ENCODE measurements around the gene IQGAP3. TPM values are rescaled to one million over a fixed set of nuclear protein-coding genes. Genes with fewer than 3 reads are reported as not detected.

Gene IQGAP3
- total RNA-seq, 1 experiment from 2014 or later = 25.6 TPM

DNA sequence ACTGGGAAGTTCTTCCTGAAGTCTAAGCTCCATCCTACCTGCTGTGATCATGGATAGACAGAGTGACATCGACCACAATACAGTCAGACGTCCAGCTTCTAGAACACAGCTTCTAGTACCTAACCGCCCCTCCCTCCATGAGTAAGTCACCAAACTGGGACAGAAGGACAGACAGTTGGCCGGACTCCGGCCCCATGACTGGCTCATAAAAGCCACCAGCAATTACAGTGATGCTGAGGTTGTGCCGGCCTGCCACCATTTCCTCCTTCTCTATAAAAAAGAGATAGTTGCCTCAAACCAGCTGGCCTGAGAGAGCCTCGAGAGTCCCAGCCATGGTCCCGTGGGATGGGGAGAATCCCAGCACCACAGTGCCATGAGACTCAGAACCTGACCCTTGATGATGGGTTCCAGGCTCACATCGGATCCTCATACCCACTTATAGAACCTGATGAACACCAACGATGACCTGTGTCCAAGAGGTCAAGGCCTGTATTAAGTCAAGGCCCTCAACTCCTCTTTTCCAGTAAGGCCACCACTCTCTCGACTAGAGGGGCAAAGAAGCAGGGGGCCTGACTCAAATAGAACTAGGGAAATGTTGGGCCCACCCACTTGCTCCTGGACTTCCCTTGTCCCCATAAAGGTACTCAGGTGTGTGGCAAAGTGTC lies 75.2 kb downstream of the IQGAP3 start:
- H3K4me3 ChIP-seq (ENCODE audit: low read depth in 2 of 2, low read length in 2 of 2) = no peak overlapping the region
- CTCF ChIA-PET = no interaction called here
- in situ Hi-C loops (cut with HindIII; ENCODE audit: low pct_unique_long_range_greater_than_20kb, low sequenced_read_pairs) = no loop called here
- POLR2A ChIA-PET = interaction anchor here (0.6 to 1.1 kb wide), 2 partner anchors 8 to 24 kb away, joined by 3 read pairs; no protein-coding TSS in a partner anchor
- TF ChIP-seq TCF7L2 (IDR thresholded peaks at IDR 0.05; ENCODE audit: low read depth, low read length) = no peak
- TF ChIP-seq, protein P1, sequence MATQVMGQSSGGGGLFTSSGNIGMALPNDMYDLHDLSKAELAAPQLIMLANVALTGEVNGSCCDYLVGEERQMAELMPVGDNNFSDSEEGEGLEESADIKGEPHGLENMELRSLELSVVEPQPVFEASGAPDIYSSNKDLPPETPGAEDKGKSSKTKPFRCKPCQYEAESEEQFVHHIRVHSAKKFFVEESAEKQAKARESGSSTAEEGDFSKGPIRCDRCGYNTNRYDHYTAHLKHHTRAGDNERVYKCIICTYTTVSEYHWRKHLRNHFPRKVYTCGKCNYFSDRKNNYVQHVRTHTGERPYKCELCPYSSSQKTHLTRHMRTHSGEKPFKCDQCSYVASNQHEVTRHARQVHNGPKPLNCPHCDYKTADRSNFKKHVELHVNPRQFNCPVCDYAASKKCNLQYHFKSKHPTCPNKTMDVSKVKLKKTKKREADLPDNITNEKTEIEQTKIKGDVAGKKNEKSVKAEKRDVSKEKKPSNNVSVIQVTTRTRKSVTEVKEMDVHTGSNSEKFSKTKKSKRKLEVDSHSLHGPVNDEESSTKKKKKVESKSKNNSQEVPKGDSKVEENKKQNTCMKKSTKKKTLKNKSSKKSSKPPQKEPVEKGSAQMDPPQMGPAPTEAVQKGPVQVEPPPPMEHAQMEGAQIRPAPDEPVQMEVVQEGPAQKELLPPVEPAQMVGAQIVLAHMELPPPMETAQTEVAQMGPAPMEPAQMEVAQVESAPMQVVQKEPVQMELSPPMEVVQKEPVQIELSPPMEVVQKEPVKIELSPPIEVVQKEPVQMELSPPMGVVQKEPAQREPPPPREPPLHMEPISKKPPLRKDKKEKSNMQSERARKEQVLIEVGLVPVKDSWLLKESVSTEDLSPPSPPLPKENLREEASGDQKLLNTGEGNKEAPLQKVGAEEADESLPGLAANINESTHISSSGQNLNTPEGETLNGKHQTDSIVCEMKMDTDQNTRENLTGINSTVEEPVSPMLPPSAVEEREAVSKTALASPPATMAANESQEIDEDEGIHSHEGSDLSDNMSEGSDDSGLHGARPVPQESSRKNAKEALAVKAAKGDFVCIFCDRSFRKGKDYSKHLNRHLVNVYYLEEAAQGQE (IDR thresholded peaks at IDR 0.05; ENCODE audit: insufficient read depth in 1 of 2, low read depth in 2 of 2, low read length in 1 of 2) = no peak
- TF ChIP-seq, protein P2, sequence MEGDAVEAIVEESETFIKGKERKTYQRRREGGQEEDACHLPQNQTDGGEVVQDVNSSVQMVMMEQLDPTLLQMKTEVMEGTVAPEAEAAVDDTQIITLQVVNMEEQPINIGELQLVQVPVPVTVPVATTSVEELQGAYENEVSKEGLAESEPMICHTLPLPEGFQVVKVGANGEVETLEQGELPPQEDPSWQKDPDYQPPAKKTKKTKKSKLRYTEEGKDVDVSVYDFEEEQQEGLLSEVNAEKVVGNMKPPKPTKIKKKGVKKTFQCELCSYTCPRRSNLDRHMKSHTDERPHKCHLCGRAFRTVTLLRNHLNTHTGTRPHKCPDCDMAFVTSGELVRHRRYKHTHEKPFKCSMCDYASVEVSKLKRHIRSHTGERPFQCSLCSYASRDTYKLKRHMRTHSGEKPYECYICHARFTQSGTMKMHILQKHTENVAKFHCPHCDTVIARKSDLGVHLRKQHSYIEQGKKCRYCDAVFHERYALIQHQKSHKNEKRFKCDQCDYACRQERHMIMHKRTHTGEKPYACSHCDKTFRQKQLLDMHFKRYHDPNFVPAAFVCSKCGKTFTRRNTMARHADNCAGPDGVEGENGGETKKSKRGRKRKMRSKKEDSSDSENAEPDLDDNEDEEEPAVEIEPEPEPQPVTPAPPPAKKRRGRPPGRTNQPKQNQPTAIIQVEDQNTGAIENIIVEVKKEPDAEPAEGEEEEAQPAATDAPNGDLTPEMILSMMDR (IDR thresholded peaks at IDR 0.05) = no peak
- no peak for TF ChIP-seq SIN3A (IDR thresholded peaks at IDR 0.05; ENCODE audit: borderline replicate concordance, insufficient read depth, low read depth, low read length)
- TF ChIP-seq POLR2AphosphoS5 (IDR thresholded peaks at IDR 0.05; ENCODE audit: low read depth, low read length) = no peak
- peaks cover 44% of the 10 kb centered on the region for H3K4me1 ChIP-seq (ENCODE audit: control insufficient read depth, insufficient read depth, low read length)
- H3K36me3 ChIP-seq (ENCODE audit: control insufficient read depth, insufficient read depth, low read length) = peaks cover 8% of the 10 kb centered on the region; the same call in 1 of the 2 replicates
- H3K27me3 ChIP-seq (ENCODE audit: control insufficient read depth, insufficient read depth, low read length) = no peaks in the 10 kb centered on the region
- no TSS peak for BruUV-seq (replicated peaks)
- no peak for DNase-seq (ENCODE audit: low read depth, low spot score)
- no peaks in the 10 kb centered on the region for H3K9me3 ChIP-seq (ENCODE audit: control insufficient read depth, insufficient read depth, low read depth, low read length)
- no peak for ATAC-seq
- peak overlapping the region; percentile 21; the same call in 1 of the 2 replicates for H3K27ac ChIP-seq (ENCODE audit: low read length)
- intact Hi-C loops (cut with micrococcal nuclease; ENCODE audit: unreplicated experiment) = no loop called here

DNA sequence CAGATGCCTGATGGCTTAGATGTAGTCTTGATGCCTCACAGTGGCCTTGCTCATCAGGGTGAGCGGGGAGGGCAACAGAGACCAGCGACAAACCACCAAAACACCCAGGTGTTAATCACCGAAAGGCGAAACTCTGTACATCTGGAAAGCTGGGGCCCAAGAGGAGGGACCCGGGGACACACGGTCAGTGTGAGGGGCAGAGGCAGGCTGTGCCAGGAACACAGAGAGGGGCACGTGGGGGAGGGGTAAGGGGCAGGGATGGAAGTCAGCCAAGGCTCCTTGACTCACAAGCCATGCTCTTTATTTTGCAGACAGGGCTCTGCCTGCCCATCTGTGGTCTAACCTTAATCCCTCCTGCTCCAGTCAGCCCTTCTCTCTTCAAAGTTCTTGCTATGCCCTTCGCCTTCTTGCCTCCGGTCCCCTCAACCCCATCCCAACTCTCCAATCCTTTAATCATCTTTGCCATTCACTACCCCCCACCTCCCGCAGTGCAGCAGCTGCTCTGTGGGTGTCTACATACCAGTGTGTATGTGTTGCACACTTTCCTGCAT lies 76.1 kb downstream of the IQGAP3 start:
- H3K27ac ChIP-seq (ENCODE audit: low read length) = no peak overlapping the region
- ChIA-PET CTCF (no interaction called here), POLR2A (interaction anchor here (0.6 to 1.1 kb wide), 2 partner anchors 8 to 25 kb away, joined by 3 read pairs; no protein-coding TSS in a partner anchor)
- H3K27me3 ChIP-seq (ENCODE audit: control insufficient read depth, insufficient read depth, low read length) = no peaks in the 10 kb centered on the region
- H3K36me3 ChIP-seq (ENCODE audit: control insufficient read depth, insufficient read depth, low read length) = peaks cover 8% of the 10 kb centered on the region; the same call in 1 of the 2 replicates
- no TSS peak for BruUV-seq (replicated peaks)
- H3K9me3 ChIP-seq (ENCODE audit: control insufficient read depth, insufficient read depth, low read depth, low read length) = no peaks in the 10 kb centered on the region
- DNase-seq (ENCODE audit: low read depth, low spot score) = no peak
- TF ChIP-seq, protein P2 (IDR thresholded peaks at IDR 0.05) = no peak
- TF ChIP-seq, protein P1 (IDR thresholded peaks at IDR 0.05; ENCODE audit: insufficient read depth in 1 of 2, low read depth in 2 of 2, low read length in 1 of 2) = no peak
- TF ChIP-seq SIN3A (IDR thresholded peaks at IDR 0.05; ENCODE audit: borderline replicate concordance, insufficient read depth, low read depth, low read length) (no peak), POLR2AphosphoS5 (IDR thresholded peaks at IDR 0.05; ENCODE audit: low read depth, low read length) (no peak), TCF7L2 (IDR thresholded peaks at IDR 0.05; ENCODE audit: low read depth, low read length) (no peak)
- H3K4me3 ChIP-seq (ENCODE audit: low read depth in 2 of 2, low read length in 2 of 2) = no peak overlapping the region
- ATAC-seq = no peak
- H3K4me1 ChIP-seq (ENCODE audit: control insufficient read depth, insufficient read depth, low read length) = peaks cover 38% of the 10 kb centered on the region
- in situ Hi-C loops (cut with HindIII; ENCODE audit: low pct_unique_long_range_greater_than_20kb, low sequenced_read_pairs) (no loop called here), intact Hi-C loops (cut with micrococcal nuclease; ENCODE audit: unreplicated experiment) (no loop called here)
